Forelimb muscle (tissue), 1 donor: ENCODE data around the gene DPY19L3. TPM values are rescaled to one million over a fixed set of nuclear protein-coding genes. Genes with fewer than 3 reads are reported as not detected.
"Not testable (repeated sequence)": the region's sequence is repeated elsewhere in the genome, so short reads cannot be mapped to it uniquely, and the experiment has no call there.

Source experiments
- DNase-seq: peaks from one replicate; pipeline ENCODE4 v3.0.0-alpha.2; 2013; ENCODE audit warnings: low read depth
- polyA plus RNA-seq: library from polyadenylated mRNA; unstranded; fragments of 120-200 nt; gene quantifications from one replicate; pipeline ENCODE4 v1.2.1, GENCODE V29; 2013; ENCODE audit not compliant: insufficient read length

The DPY19L3 gene
- polyA plus RNA-seq, 1 donor = 23.3 TPM

- no peak for DNase-seq
Observed at GRCh38 chr19:32396046-32396652, 9.4 kb upstream of the DPY19L3 start.

DNA sequence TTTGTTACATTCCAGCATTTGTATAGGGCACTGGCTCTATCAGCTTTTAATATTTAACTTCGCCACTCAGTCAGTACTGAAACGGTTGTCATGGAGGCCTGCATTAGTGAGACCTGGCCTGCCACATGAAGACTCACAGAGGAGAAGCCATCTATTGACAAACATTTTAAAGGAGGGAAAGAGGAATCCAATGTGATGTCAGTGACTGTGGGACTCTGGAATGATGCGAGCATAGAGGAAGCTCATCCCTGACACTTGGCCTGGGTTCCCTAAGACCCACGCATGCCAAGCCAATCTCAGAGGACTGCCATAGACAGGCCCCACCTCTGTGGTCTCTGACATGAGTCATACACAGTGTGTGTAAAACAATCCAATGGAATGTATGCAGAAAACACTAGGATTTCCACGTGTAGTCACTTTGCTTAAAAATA, 7.9 kb upstream of the DPY19L3 start:
- DNase-seq = no peak

- DNase-seq = no peak
Observed at GRCh38 chr19:32401992-32402391, 3.6 kb upstream of the DPY19L3 start.

DNA sequence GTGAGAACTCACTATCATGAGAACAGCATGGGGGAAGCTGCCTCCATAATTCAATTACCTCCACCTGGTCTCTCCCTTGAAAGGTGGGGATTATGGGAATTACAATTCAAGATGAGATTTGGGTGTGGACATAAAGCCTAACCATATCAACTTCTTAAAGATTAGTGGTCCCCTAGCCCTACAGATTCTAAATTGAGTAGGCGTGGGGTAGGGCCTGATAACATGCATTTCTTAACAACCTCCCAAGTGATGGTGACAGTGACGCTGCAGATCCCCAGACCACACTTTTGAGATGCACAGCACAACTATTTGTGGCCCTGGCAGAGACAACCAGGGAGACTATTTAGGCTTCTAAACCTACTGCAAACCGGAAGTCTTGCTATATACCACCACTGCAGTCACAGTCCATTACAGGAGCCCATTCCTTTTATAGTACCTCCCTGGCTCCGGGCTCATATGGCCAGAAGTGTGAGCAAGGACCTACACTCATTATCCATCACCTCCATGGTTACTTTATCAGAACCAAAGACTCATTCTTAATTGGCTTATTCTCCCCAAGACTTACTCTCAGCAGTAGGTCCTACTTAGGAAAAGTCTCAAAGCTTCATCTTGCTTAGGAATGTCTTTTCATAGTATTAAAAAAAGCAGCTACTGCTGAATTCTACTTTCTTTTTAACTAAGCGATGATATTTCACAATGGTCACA, 2.1 kb upstream of the DPY19L3 start:
- DNase-seq = no peak

DNA sequence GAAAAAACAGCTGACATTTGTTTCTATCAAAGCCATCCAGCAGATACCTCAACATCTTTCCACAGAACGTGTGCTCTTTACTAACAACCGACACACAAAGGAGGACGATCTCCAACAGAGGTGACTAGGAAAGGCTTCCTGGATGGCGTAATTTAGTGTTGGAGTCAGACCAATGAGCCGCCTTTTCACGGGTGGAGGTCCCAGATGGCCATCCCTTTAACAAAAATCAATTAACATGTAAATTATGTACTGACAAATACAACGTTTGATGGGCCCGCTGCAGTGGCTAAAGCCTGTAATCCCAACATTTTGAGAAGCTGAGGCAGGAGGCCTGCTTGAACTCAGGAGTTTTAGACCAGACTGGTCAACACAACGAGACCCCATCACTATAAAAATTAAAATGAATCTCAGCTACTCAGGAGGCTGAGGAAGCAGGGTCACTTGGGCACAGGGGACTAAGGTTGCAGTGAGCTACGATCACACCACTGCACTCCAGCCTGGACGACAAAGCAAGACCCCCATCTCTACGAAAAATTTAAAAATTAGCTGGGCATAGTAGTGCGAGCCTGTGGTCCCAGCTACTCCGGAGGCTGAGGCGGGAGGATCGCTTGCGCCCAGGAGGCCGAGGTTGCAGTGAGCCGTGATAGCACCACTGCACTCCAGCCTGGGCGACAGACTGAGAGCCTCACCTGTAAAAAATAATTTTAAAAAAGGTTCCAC, 1.2 kb upstream of the DPY19L3 start:
- DNase-seq = no peak

GRCh38 chr19:32404933-32405430, 588 bp upstream of the DPY19L3 start:
- no peak for DNase-seq

- DNase-seq = no peak
Observed at GRCh38 chr19:32406161-32407003, 812 bp downstream of the DPY19L3 start.

- no peak for DNase-seq
Observed at GRCh38 chr19:32407004-32407992, 1.7 kb downstream of the DPY19L3 start.

DNA sequence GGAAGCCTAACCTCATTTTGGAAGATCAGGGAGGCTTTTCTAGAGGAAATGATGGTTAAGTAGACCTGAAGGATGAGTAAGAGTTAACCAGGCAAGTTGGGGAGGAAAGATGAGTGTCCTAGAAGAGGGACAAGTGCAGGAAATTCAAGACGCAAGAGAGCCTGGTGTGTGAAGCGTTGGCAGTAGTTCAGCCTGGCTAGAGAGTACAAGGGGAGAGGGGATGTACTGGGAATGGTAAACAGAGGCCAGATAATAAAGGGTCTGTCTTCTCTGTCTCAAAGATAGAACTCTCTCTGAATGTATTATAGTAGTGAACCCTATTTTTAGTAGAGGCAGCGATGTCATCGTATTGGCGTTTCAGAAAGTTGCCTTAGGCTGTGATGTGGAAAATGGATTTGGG, 9.7 kb downstream of the DPY19L3 start:
- no peak for DNase-seq

GRCh38 chr19:32415669-32416068, 10.1 kb downstream of the DPY19L3 start:
- no peak for DNase-seq

DNA sequence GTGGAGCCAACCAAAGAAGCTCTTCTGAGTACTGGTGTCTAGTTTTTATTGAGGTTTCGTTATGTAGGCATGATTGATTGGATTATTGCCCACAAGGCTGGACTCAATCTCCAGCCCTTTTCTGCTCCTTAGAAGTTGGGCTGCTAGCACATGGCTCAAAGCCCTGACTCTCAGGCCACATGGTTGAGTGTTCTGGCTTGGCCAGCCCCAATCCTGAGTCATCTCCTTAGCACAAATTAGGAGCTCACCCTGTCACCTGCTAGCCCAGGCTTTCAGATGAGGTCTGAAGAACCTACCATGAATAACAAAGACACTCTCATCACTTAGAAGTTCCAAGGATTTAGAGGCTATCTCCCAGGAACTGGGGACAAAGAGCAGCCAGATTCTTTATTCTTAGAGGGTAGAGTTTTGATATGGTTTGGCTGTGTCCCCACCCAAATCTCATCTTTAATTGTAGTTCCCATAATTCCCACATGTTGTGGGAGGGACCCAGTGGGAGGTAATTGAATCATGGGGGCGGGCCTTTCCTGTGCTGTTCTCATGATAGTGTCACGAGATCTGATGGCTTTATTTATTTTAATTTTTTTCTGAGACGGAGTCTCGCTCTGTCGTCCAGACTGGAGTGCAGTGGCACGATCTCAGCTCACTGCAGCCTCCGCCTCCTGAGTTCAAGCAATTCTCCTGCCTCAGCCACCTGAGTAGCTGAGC, 11.3 kb downstream of the DPY19L3 start:
- no peak for DNase-seq

DNA sequence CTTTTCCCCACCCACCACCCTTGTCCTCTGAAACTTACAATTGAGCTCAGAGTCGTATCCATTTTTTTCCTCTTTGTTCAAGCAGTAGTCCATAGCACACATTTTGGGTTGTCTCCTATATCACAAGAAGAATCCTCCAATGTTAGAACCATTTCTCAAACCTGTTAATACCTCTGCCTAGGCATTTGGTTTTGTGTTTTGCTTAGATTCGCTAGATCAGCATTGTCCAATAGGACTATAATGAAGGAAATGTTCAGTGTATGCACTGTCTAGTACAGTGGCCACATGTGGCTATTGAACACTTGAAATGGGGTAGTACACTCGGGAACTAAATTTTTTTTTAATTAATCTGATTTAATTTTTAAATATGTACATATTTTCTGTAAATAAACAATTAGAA, 12.6 kb downstream of the DPY19L3 start:
- DNase-seq = no peak

DNA sequence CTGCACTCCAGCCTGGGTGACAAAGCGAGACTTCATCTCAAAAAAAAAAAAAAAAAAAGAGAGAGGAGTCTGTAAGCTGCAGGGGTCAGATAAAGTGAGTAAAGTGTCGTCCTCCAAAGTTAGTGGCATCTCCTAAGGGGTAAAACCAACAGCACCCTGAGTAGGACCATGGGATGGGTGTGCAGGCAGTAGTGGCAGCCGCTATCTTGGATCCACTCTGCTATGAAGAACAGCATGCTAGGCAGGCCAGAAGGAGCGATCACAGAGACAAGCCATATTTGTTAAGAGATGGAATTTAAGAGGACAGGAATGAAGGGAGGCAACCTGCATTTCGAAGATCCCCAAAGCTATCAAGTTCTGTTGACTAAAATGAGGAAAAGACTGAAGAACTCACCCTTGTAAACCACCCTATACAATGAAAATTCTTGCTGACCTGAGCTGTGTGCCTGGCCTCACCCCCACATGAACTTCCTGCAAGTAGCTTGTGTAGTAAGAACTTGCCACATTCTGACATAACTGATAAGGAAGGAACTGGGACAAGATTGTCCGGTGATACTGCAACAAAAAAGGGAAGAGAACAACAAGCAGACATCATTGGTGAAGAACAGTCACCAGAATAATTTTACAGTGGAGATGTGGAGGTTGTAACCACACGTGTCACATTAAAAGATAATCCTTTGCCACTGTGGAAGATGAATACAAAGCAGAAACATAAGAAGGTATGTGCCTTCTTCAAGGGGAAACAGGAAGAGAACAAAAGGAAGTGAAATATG, 16.2 kb downstream of the DPY19L3 start:
- no peak for DNase-seq

DNA sequence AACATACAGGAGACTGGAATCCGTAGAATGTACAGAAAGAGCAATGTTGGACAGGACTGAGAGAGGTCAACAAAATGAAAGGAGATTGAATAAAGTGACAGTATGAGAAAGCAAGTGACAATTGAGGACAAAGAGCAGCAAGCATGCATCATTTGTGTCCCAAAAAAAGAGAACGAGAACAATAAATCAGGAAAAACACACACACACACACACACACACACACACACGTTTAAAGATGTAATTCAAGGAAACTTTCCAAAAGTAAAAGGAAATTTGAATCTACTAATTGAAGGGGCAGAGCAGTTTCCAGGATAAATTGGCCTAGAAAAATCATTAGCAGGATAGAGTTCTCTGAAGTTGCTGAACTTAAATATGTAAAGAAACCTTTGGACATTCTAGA, 16.9 kb downstream of the DPY19L3 start:
- no peak for DNase-seq

- not testable (repeated sequence) for DNase-seq
Observed at GRCh38 chr19:32423944-32424343, 18.4 kb downstream of the DPY19L3 start.

DNA sequence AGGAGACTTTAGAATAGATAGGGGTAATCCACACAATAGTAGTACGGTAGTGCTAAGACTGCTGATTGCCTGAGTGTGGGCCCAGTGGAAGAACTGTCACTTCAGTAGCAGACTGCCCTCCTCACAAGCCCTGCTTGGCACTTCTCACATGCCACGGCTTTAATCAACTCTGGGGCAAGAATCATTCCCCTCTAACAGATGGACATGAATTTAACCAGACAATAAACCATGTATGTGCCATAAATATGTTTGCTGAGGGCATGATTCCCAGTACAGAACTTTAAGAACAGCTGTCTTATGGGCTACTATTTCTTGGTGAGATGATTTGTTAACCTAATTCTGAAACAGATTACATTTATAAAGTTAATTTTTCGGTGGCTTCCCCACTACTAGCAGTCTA, 22.0 kb downstream of the DPY19L3 start:
- no peak for DNase-seq

- no peak for DNase-seq
Observed at GRCh38 chr19:32436692-32437091, 31.1 kb downstream of the DPY19L3 start.

- no peak for DNase-seq
Observed at GRCh38 chr19:32437096-32437495, 31.5 kb downstream of the DPY19L3 start.

DNA sequence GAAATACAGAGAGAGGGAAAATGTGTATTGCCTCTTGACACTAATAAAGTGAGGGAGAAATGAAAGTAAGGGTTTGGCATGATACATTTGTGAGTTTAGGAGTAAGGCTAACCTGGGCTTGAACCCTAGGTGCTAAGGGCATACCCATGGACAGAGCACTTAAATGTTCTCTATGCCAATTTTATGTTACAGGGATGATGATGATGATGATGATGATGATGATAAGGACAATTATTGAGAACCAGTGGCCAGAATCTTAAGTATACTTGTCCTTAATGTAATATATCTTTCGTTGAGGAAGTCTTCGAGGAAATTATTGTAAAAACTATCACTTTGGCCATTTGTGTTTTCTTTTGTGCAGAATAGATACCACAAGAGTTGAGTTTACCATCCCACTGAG, 33.2 kb downstream of the DPY19L3 start:
- DNase-seq = no peak
